ENCODE results near the gene DEPDC5. TPM values are rescaled to one million over a fixed set of nuclear protein-coding genes. Genes with fewer than 3 reads are reported as not detected.

DEPDC5 gene
- total and polyA plus RNA-seq, 12 donors: 14.4 to 35.9 (median 23.1) TPM

DNA sequence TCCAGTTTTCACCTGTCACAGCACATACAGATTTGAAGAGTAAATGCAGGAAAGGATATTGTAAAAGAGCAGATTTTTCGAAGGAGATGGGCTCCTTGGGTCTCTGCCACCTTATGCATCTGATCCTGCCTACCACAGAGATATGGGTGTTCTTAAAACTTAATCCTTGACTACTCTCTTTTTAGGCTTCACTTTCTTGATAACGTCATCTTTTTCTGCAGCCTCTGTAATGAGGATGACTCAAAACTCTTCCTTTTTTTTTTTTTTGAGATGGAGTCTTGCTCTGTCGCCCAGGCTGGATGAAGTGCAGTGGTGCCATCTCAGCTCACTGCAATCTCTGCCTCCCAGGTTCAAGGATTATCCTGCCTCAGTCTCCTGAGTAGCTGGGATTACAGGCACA, 11.7 kb upstream of the DEPDC5 start:
- Histone ChIP-seq H3K27me3 (no peaks in the 10 kb centered on the region), H3K4me1 (replicated peaks in 1 of 2) (peaks cover 22 to 24% of the 10 kb centered on the region in 2 donors), H3K27ac (peak overlapping the region in 1 of 5 donors; percentile 32), H3K4me3 (no peak overlapping the region), H3K9me3 (replicated peaks in 1 of 3) (no peaks in the 10 kb centered on the region), H3K36me3 (replicated peaks in 1 of 2) (peaks cover 0 to 3% of the 10 kb centered on the region in 2 donors)
- whole genome bisulfite sequencing, 4 donors: 42 to 61% (median 54%) methylated on average over 3 of the region's 3 CpGs
- no peak for DNase-seq
- TF ChIP-seq POLR2A (IDR thresholded peaks at IDR 0.05): no peak
- TF ChIP-seq, protein P1, sequence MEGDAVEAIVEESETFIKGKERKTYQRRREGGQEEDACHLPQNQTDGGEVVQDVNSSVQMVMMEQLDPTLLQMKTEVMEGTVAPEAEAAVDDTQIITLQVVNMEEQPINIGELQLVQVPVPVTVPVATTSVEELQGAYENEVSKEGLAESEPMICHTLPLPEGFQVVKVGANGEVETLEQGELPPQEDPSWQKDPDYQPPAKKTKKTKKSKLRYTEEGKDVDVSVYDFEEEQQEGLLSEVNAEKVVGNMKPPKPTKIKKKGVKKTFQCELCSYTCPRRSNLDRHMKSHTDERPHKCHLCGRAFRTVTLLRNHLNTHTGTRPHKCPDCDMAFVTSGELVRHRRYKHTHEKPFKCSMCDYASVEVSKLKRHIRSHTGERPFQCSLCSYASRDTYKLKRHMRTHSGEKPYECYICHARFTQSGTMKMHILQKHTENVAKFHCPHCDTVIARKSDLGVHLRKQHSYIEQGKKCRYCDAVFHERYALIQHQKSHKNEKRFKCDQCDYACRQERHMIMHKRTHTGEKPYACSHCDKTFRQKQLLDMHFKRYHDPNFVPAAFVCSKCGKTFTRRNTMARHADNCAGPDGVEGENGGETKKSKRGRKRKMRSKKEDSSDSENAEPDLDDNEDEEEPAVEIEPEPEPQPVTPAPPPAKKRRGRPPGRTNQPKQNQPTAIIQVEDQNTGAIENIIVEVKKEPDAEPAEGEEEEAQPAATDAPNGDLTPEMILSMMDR (IDR thresholded peaks at IDR 0.05): no peak
- intact Hi-C loops (cut with DNase I): loop anchor here in 1 of 2 donors (10.0 kb wide), 1 partner anchor 57 kb away; no protein-coding TSS in a partner anchor

DNA sequence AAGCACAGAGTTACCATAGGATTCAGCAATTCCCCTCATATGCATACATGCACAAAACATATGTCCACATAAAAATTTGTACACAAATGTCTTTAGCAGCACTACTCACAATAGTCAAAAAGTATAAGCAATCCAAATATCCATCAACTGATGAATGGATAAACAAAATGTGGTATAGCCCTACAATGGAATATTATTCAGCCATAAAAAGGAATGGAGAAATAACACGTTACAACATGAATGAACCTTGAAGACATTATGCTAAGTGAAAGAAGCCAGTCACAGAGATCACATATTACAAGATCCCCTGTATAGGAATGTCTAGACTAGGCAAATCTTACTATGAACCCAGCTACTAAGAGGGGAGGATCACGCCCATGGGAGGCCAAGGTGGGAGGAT, 11.1 kb upstream of the DEPDC5 start:
- H3K27ac ChIP-seq: peak overlapping the region in 1 of 5 donors; percentile 41
- no peak for TF ChIP-seq POLR2A (IDR thresholded peaks at IDR 0.05)
- TF ChIP-seq, protein P1 (IDR thresholded peaks at IDR 0.05): no peak
- intact Hi-C loops (cut with DNase I): loop anchor here in 1 of 2 donors (10.0 kb wide), 1 partner anchor 58 kb away; no protein-coding TSS in a partner anchor

DNA sequence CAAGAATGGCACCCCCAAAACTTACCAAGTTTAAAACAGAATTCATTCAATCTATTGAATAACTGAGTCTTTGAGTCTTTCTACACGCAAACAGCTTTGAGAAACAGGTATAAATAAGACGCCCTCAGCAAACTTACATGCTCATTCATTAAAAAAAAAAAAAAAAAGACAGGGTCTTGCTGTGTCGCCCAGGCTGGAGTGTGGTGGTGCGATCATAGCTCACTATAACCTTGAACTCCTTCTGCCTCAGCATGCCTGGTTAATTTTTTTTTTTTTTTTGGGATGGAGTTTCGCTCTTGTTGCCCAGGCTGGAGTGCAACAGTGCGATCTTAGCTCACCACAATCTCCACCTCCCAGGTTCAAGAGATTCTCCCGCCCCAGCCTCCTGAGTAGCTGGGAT, 9.9 kb upstream of the DEPDC5 start:
- Histone ChIP-seq H3K4me1 (replicated peaks in 1 of 2) (peaks cover 22 to 29% of the 10 kb centered on the region in 2 donors), H3K9me3 (replicated peaks in 1 of 3) (no peaks in the 10 kb centered on the region), H3K27ac (no peak overlapping the region), H3K4me3 (no peak overlapping the region), H3K27me3 (no peaks in the 10 kb centered on the region), H3K36me3 (replicated peaks in 1 of 2) (no peaks in the 10 kb centered on the region)
- peak in 1 of 7 donors; percentile 31 for DNase-seq
- 72 to 85% (median 80%) methylated on average over 7 of the region's 7 CpGs for WGBS, 4 donors
- intact Hi-C loops (cut with DNase I): loop anchor here in 1 of 2 donors (10.0 kb wide), 1 partner anchor 59 kb away; no protein-coding TSS in a partner anchor
- TF ChIP-seq, protein P1 (IDR thresholded peaks at IDR 0.05): no peak
- TF ChIP-seq POLR2A (IDR thresholded peaks at IDR 0.05): no peak

More for the DNA sequence above, 11.1 kb upstream of the DEPDC5 start:
- H3K27me3 ChIP-seq: no peaks in the 10 kb centered on the region
- H3K4me1 ChIP-seq (replicated peaks in 1 of 2): peaks cover 22 to 26% of the 10 kb centered on the region in 2 donors
- WGBS, 4 donors: 97 to 100% (median 98%) methylated on average over 2 of the region's 2 CpGs
- H3K4me3 ChIP-seq: no peak overlapping the region
- no peaks in the 10 kb centered on the region for H3K9me3 ChIP-seq (replicated peaks in 1 of 3)
- H3K36me3 ChIP-seq (replicated peaks in 1 of 2): no peaks in the 10 kb centered on the region
- DNase-seq: no peak

DNA sequence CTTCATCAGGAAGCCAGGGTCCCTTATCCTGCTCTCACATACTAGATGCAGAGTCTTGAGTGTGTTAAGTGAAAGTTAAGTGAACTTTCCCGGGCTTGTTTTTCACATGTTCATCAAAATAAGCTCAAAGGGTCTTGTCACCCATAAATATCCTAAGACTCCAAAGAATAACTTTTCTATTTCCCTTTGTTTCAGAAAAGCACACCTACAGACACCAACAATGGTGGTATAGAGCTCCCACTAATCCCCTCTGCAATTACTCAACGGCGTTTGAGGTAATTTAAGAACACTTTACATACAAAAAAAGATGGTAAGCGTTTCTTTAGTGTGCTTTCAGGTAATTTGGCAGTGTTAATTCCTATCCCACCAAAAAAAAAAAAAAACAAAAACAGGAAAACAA, 6.4 kb upstream of the DEPDC5 start:
- no peak overlapping the region for H3K4me3 ChIP-seq
- no peaks in the 10 kb centered on the region for H3K27me3 ChIP-seq
- intact Hi-C loops (cut with DNase I): loop anchor here (5.0 to 10.0 kb wide), 2 partner anchors 63 to 80 kb away; no protein-coding TSS in a partner anchor
- TF ChIP-seq, protein P1 (IDR thresholded peaks at IDR 0.05): no peak
- TF ChIP-seq POLR2A (IDR thresholded peaks at IDR 0.05): no peak
- no peak overlapping the region for H3K27ac ChIP-seq
- H3K9me3 ChIP-seq (replicated peaks in 1 of 3): no peaks in the 10 kb centered on the region
- H3K36me3 ChIP-seq (replicated peaks in 1 of 2): no peaks in the 10 kb centered on the region
- 74 to 81% (median 78%) methylated on average over 4 of the region's 4 CpGs for WGBS, 4 donors
- H3K4me1 ChIP-seq (replicated peaks in 1 of 2): peaks cover 17 to 25% of the 10 kb centered on the region in 2 donors
- no peak for DNase-seq
